Cerebellar nuclear complex (tissue), 1 donor: Measurements from ENCODE around the gene TCF15.

ENCODE experiments used
- DNase-seq, 2 experiments: peaks; one replicate each; lab custom pipeline; 2025; lab: John Stamatoyannopoulos, UW

Gene TCF15, protein sequence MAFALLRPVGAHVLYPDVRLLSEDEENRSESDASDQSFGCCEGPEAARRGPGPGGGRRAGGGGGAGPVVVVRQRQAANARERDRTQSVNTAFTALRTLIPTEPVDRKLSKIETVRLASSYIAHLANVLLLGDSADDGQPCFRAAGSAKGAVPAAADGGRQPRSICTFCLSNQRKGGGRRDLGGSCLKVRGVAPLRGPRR

DNA sequence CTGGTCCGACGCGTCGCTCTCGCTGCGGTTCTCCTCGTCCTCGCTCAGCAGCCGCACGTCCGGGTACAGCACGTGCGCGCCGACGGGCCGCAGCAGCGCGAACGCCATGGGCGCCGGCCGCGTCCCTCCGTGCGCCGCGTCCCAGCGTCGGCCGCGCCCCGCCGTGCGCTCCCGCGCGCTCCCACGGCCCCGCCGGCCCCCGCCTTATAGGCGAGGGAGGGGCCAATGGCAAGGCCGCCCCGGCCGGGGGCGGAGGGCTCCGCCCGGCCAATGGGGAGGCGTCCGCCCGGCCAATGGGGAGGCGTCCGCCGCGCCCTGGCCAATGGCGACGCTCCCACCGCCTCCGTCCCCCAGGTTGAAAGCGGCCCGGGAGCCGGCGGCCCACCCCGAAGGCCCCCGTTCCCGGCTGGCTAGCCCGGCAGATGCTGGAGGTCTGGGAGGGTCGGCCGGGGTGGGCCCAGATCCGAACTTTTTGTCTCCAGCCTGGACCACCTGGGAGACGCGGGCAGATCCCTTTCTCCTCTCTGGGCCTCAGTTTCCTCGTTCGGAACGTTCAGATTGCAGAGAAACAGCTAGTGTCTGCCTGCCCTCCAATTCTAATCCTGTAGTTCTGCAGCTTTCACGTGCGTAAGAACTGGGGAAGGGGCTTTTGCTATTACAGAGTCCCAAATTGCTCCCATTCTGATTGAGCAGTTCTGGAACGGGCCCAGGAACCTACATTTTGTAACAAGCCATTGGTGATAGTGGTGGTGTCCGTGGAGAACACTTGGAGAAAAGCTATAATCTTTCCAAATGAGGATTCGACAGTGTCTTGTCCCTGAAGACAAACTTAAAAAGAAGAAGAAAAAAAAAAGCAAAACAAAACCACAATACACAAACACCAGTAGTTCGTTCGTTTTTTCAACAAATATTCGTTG is at the start of gene TCF15:
TSS of gene TCF15 (minus strand) at position 180 of the 917 bp plus-strand sequence. CDS start at position 108, 72 bp downstream.
- DNase-seq = no peak

- no peak for DNase-seq
These were observed 48.7 kb upstream of the TCF15 start for GRCh38 chr20:658731-659291.

DNA sequence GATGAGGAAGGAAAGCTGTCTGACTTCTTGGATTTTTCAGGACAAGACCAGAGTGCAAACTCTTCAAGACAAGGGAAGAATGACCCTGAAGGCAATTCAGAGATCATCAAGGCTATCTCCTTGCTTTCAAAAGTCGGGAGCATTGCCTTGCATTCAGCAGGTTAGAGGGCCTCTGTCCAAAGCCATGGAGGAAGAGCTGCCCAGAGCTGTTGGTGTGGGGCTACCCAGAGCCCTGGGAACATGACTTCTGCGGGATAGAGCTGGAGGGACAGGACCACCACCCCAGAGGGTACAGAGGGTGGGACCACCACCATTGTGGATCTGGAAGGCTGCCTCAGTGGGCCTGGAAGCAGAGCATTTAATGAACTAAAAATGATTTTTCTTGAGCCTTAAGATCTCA is 48.1 kb upstream of the TCF15 start:
- no peak for DNase-seq

- DNase-seq = no peak
These were observed 45.9 kb upstream of the TCF15 start for GRCh38 chr20:655726-656624.

DNA sequence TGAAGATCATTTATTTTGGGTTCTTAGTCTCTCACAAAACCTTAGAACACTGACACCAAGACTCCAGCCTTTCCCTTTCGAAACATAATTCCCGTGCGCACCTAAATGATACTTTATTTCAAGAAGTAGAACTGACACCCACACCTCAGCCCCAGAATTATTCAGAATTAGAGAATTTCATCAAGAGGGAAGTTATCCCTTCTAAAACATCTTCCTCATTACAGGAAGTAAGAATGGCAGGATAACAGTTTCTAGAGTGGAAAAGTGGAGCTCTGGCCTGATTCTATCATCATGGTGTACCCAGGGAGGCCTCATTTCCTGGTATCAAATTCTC is 44.3 kb upstream of the TCF15 start:
- no peak for DNase-seq

GRCh38 chr20:653590-654416 is 43.7 kb upstream of the TCF15 start:
- DNase-seq = no peak

GRCh38 chr20:653110-653589 is 43.0 kb upstream of the TCF15 start, which contains the start of gene SRXN1:
SRXN1 (minus strand) TSS chr20:653200; CDS start chr20:653185, 15 bp downstream.
- peak in 1 of 2 experiments; percentile 40 for DNase-seq

DNA sequence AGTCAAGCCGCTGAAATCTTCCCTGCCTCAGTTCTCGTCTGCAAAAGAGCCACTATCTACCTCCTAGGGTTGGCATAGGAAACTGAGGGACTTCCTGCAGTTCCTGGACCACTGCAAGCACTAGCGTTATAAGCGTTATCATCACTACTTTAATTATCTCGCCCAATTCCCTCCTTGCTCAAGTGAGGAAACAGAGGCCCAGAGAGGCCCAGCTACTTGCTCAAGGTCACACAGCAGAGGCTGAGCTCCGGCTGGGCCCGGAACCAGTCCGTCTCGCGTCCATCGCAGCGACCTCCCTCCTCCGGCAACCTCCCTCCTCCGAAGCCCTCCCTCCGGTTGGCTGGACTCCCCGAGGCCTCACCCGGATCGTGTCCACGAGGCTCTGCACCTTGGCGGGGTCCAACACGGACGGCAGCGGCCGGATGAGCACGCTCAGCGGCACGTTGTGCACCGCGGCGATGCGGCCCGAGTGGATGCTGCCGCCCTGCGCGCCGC is 42.6 kb upstream of the TCF15 start:
- DNase-seq = no peak

- no peak for DNase-seq
These were observed 41.9 kb upstream of the TCF15 start for GRCh38 chr20:651713-652614.

GRCh38 chr20:650954-651353 is 40.8 kb upstream of the TCF15 start:
- no peak for DNase-seq

- DNase-seq = no peak
These were observed 40.2 kb upstream of the TCF15 start for GRCh38 chr20:650281-650680.

DNA sequence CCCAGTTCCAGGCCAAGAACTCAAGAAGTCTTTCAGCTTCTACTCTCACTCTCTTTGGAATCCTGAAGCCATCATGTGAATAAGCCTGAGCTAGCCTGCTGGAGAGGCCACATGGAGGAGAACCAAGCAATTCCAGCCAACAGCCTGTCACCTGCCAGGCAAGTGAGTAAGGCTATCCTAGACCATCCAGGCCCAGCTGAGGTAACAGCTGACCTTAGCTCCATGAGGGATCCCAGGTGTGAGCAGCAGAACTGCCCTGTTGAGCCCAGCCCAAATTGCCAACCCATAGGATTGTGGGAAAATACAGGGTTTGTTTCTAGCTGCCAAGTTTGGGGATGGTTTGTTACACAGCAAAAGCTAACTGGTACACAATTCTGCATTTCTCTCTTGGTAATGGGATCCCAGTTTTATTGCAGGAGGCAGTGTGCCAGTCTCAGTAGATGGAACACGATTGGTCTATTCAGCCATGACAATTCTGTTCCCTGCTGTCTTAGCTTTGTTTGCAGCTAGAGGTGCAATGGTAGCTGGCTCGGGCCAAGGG is 37.4 kb upstream of the TCF15 start:
- no peak for DNase-seq

- no peak for DNase-seq
These were observed 36.7 kb upstream of the TCF15 start for GRCh38 chr20:646868-647233.

DNA sequence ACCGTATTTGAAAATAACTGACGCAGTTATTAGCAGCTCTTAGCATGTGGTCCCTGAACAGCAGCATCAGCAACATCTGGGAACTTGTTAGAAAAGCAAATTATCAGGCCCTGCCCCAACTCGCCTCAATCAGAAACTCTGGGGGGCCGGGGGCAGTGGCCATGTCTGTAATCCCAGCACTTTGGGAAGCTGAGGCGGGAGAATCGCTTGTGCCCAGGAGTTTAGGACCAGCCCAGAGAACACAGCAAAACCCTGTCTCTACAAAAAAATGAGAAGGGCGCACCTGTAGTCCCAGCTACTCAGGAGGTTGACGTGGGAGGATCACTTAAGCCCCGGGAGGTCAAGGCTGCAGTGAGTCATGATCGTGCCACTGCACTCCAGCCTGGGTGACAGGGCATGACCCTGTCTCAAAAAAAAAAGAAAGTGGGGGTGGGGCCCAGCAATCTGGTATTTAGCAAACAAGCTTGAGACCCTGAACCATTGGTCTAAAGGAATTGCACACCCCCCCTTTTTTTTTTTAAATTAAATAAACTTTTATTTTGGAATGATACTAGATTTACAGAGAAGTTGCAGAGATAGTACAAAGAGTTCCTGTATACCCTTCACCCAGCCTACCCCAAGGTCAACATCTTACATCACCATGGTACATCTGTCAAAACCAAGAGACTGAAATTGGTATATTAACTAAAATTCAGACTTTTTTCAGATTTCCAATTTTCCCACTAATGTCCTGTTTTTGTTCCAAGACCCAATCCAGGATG is 36.2 kb upstream of the TCF15 start:
- DNase-seq = no peak

GRCh38 chr20:645318-646106 is 35.4 kb upstream of the TCF15 start:
- DNase-seq = no peak

- DNase-seq = no peak
These were observed 34.7 kb upstream of the TCF15 start for GRCh38 chr20:644692-645317.

DNA sequence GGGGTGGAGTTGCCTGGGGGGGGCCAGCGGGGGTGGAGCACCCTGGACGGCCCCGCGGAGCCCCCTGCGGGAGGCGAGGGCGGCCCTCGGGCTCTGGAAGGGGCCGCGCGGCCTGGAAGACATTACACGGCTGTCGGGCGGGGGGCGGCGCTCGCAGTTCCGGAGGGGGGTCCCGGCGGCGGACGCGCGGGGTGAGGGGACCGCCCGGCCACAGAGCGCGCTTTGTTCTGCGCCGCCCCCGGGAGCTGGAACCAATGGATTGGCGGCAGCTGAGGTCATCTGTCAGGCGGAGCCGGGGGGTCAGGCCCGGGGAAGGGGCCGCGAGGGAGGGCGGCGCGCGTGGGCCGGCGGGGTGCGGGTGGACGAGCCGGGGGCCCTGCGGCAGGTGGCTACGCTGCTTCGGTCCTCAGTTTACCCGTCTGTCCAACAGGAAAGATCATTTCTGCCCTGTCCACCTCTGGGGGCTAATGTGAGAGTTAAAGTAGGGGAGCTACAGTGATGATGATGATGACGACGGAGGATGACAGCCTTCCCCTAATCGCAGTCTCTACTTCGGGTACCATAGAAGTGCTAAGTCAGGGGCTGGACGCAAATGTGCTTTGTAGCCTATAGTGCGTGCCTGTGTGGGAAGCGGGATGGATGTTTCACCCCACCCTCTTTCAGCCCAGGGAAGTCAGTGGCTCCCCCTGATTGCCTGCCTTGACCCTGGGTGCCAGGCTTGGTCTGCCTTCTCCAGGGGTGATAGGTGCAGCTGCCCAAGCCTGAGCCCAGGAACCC is 32.5 kb upstream of the TCF15 start:
- DNase-seq = no peak
